ENCODE measurements around the gene TENM4.

DNA sequence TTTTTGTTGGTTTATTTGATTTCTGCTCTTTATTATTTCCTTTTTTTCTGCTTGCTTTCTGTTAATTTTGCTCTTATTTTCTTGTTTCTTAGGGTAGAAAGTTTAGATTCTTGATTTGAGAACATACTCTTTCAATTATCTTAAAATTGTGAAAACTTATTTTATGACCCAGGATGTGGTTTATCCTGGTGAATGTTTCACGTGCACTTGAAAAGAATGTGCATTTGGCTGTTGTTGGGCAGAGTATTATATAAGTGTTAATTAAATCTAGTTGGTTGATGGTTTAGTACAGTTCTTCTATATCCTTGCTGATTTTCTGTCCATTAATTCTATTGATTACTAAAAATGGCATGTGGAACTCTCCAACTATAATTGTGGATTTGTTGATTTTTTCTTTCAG is 799.3 kb downstream of the TENM4 start:
- TF ChIP-seq, protein P1, sequence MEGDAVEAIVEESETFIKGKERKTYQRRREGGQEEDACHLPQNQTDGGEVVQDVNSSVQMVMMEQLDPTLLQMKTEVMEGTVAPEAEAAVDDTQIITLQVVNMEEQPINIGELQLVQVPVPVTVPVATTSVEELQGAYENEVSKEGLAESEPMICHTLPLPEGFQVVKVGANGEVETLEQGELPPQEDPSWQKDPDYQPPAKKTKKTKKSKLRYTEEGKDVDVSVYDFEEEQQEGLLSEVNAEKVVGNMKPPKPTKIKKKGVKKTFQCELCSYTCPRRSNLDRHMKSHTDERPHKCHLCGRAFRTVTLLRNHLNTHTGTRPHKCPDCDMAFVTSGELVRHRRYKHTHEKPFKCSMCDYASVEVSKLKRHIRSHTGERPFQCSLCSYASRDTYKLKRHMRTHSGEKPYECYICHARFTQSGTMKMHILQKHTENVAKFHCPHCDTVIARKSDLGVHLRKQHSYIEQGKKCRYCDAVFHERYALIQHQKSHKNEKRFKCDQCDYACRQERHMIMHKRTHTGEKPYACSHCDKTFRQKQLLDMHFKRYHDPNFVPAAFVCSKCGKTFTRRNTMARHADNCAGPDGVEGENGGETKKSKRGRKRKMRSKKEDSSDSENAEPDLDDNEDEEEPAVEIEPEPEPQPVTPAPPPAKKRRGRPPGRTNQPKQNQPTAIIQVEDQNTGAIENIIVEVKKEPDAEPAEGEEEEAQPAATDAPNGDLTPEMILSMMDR (IDR thresholded peaks at IDR 0.05): no peak
- TF ChIP-seq POLR2A (IDR thresholded peaks at IDR 0.05) (no peak), EP300 (IDR thresholded peaks at IDR 0.05) (no peak), POLR2AphosphoS5 (IDR thresholded peaks at IDR 0.05) (no peak)
